Ishikawa (cell line): Measurements from ENCODE around the gene AKR1A1.

Experiments
- CEBPB ChIP-seq: IDR thresholded peaks from 2 replicates; pipeline ENCODE4 v1.6.1; 2012
- CREB1 ChIP-seq: IDR thresholded peaks from 2 replicates; pipeline ENCODE4 v1.6.1; 2012; ENCODE audit warnings: low read depth
- EGR1 ChIP-seq: IDR thresholded peaks from 2 replicates; pipeline ENCODE4 v1.6.1; 2012
- EP300 ChIP-seq: IDR thresholded peaks from 2 replicates; pipeline ENCODE4 v1.6.1; 2012; ENCODE audit warnings: borderline replicate concordance
- FOXM1 ChIP-seq: IDR thresholded peaks from 2 replicates; pipeline ENCODE4 v1.6.1; 2012; ENCODE audit warnings: low read depth, borderline replicate concordance
- NFIC ChIP-seq: IDR thresholded peaks from 2 replicates; pipeline ENCODE4 v1.6.1; 2012
- RAD21 ChIP-seq: IDR thresholded peaks from 2 replicates; pipeline ENCODE4 v1.6.1; 2012; ENCODE audit warnings: low read depth
- TAF1 ChIP-seq: IDR thresholded peaks from 2 replicates; pipeline ENCODE4 v1.6.1; 2012; ENCODE audit warnings: low read depth, mild to moderate bottlenecking
- TCF12 ChIP-seq: IDR thresholded peaks from 2 replicates; pipeline ENCODE4 v1.6.1; 2012; ENCODE audit warnings: low read depth
- TEAD4 ChIP-seq: IDR thresholded peaks from 2 replicates; pipeline ENCODE4 v1.6.1; 2012
- YY1 ChIP-seq: IDR thresholded peaks from 2 replicates; pipeline ENCODE4 v1.6.1; 2012; ENCODE audit warnings: low read depth
- ZBTB7A ChIP-seq: IDR thresholded peaks from 2 replicates; pipeline ENCODE4 v1.6.1; 2012; ENCODE audit warnings: low read depth
- TF ChIP-seq, protein P1 (sequence below): IDR thresholded peaks from 2 replicates; pipeline ENCODE4 v1.6.1; 2012
- TF ChIP-seq, protein P2 (sequence below): IDR thresholded peaks from 2 replicates; pipeline ENCODE4 v1.6.1; 2012
- TF ChIP-seq, protein P3 (sequence below): IDR thresholded peaks from 2 replicates; pipeline ENCODE4 v1.6.1; 2012; ENCODE audit warnings: low read depth, mild to moderate bottlenecking

The AKR1A1 gene

GRCh38 chr1:45516036-45516435, 34.6 kb upstream of the AKR1A1 start:
- TF ChIP-seq NFIC, result no peak
- no peak for TF ChIP-seq YY1
- no peak for TF ChIP-seq ZBTB7A
- no peak for TF ChIP-seq TAF1
- no peak for TF ChIP-seq FOXM1
- no peak for TF ChIP-seq TCF12

GRCh38 chr1:45516465-45516864, 34.2 kb upstream of the AKR1A1 start:
- TF ChIP-seq TEAD4 (peak; percentile 24; the same call in 1 of the 2 replicates), EP300 (no peak), RAD21 (no peak), CREB1 (no peak), EGR1 (no peak), YY1 (no peak), ZBTB7A (no peak)
- TF ChIP-seq, protein P1, sequence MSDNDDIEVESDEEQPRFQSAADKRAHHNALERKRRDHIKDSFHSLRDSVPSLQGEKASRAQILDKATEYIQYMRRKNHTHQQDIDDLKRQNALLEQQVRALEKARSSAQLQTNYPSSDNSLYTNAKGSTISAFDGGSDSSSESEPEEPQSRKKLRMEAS, result no peak
- TF ChIP-seq, protein P2, sequence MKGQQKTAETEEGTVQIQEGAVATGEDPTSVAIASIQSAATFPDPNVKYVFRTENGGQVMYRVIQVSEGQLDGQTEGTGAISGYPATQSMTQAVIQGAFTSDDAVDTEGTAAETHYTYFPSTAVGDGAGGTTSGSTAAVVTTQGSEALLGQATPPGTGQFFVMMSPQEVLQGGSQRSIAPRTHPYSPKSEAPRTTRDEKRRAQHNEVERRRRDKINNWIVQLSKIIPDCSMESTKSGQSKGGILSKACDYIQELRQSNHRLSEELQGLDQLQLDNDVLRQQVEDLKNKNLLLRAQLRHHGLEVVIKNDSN, result no peak

GRCh38 chr1:45518910-45519309, 31.7 kb upstream of the AKR1A1 start:
- TF ChIP-seq TAF1 (no peak), TCF12 (no peak), ZBTB7A (no peak), TEAD4 (no peak), RAD21 (no peak), CEBPB (no peak), EGR1 (no peak), CREB1 (no peak), EP300 (no peak), NFIC (no peak), YY1 (no peak), FOXM1 (no peak)
- TF ChIP-seq, protein P2, result no peak
- TF ChIP-seq, protein P3, sequence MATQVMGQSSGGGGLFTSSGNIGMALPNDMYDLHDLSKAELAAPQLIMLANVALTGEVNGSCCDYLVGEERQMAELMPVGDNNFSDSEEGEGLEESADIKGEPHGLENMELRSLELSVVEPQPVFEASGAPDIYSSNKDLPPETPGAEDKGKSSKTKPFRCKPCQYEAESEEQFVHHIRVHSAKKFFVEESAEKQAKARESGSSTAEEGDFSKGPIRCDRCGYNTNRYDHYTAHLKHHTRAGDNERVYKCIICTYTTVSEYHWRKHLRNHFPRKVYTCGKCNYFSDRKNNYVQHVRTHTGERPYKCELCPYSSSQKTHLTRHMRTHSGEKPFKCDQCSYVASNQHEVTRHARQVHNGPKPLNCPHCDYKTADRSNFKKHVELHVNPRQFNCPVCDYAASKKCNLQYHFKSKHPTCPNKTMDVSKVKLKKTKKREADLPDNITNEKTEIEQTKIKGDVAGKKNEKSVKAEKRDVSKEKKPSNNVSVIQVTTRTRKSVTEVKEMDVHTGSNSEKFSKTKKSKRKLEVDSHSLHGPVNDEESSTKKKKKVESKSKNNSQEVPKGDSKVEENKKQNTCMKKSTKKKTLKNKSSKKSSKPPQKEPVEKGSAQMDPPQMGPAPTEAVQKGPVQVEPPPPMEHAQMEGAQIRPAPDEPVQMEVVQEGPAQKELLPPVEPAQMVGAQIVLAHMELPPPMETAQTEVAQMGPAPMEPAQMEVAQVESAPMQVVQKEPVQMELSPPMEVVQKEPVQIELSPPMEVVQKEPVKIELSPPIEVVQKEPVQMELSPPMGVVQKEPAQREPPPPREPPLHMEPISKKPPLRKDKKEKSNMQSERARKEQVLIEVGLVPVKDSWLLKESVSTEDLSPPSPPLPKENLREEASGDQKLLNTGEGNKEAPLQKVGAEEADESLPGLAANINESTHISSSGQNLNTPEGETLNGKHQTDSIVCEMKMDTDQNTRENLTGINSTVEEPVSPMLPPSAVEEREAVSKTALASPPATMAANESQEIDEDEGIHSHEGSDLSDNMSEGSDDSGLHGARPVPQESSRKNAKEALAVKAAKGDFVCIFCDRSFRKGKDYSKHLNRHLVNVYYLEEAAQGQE, result no peak
- TF ChIP-seq, protein P1, result no peak

DNA sequence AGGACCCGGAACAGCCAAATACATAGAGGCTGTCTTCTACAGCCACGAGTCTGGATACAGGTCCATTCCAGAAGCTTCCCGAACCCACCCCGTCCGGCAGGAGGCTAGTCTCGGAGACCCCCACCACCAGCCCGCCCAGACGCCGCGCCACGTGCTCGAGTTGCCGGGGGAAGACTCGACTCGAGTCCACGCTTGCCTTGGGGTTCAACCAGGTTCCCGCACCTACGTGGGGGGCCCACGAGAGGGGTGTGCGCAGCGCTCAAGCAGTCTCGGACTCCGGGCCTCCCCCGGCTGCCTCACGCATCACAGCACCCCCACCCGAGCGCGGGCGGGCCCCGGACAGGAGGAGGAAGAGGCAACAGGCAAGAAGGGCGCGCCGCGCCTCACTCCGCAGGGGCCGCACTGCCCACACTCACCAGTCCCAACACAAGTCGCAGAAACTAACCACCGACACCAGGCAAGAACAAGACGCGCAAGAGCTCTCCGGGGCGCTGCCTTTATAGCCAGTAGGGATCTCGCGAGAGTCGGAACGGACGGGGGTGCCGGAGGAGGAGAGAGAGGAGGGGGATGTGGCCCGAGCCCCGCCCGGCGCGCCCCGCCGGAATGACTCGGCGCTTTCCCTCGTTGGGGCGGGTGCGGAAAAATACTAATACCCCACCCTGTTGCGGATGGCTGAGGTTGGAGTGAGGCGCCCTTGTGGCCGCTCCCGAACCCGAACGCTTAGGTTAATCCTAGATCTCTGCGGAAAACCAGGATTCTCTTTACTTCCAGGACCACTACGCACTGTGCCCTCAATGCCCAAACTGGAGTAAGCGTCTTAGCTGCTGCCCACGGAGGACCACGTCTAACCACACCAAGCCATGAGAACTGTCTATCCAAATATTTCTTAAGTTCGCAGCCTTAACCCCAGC, 29.0 kb upstream of the AKR1A1 start, which contains the start of gene PRDX1:
Gene PRDX1 (minus strand): TSS at position 472 of the 911 bp plus-strand sequence. CDS start 2,841 bp downstream, outside the sequence.
- peak; percentile 39; the same call in 1 of the 2 replicates for TF ChIP-seq EGR1
- TF ChIP-seq CEBPB, result no peak
- TF ChIP-seq EP300, result no peak
- TF ChIP-seq CREB1, result peak; percentile 48; the same call in 1 of the 2 replicates
- TF ChIP-seq, protein P1, result peak; percentile 87
- TF ChIP-seq, protein P3, result no peak
- peak; percentile 6; the same call in 1 of the 2 replicates for TF ChIP-seq RAD21
- TF ChIP-seq, protein P2, result peak; percentile 10; the same call in 1 of the 2 replicates
- TF ChIP-seq FOXM1, result 0 out of 2 replicates have a peak, but pooled peaks have one; percentile 42
- no peak; the same call in 1 of the 2 replicates for TF ChIP-seq NFIC
- TF ChIP-seq TCF12, result peak; percentile 84
- TF ChIP-seq TAF1, result peak; percentile 95
- TF ChIP-seq TEAD4, result no peak; the same call in 1 of the 2 replicates
- peak; percentile 19; the same call in 1 of the 2 replicates for TF ChIP-seq YY1
- TF ChIP-seq ZBTB7A, result peak; percentile 59
